ENCODE data around the gene SMCR8. TPM values are rescaled to one million over a fixed set of nuclear protein-coding genes. Genes with fewer than 3 reads are reported as not detected.

Gene SMCR8
- total and polyA plus RNA-seq, 2 of the 8 experiments (the other 6 are each of a cell fraction or from before 2014, with no cell fraction given) = 6.9 to 18.5 TPM

DNA sequence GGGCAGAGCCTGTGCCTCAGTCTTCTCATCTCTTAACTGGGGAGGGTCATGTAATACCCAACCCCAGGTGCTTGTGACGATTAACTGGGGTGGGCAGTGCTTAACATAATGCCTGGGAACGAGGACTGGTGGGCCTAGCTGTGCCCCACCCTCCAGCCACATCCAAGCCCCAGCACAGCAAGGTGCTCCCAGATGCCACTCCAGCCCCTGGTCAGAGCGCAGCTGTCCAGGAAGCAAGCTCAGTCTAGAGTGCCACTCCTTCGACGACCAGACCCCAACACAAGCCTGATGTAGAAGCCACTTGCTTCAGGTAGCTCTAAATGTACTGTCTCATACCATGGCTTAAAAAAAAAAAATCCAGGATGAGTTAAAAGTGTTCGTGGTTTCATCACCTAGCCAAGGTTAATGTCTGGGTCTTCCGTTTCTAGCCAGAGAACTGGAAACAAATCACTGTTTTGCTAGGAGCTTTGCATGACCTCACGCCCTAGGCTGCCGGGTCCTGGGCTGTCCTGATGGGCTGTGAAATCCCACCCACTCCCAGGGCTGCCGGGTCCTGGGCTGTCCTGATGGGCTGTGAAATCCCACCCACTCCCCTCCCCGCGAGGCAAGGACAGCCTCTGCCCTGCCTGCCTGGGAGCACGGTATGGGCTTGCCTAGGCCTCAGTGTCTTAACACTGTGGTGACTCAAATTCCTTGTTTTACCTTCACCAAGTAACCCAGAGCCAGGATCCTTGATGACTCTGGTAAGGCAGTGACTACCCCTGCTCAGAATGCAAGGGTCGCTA is 47.0 kb upstream of the SMCR8 start:
- Histone ChIP-seq H3K23me2 (ENCODE audit: low read depth, low read length) (no peaks in the 10 kb centered on the region; the same call in 1 of the 2 replicates), H3K27ac (ENCODE audit: low read depth, low read length) (no peak overlapping the region), H4K20me1 (replicated peaks in 1 of 2; ENCODE audit: control insufficient read depth in 1 of 2, insufficient read depth in 2 of 2, low read length in 2 of 2) (peaks cover 2 to 3% of the 10 kb centered on the region in 2 experiments), H3K9me3 (ENCODE audit: insufficient read depth in 2 of 2, low read depth in 1 of 2, low read length in 1 of 2) (no peaks in the 10 kb centered on the region), H3K36me3 (ENCODE audit: control insufficient read depth in 2 of 4, insufficient read depth in 4 of 4, low read length in 3 of 4) (peaks cover 3 to 20% (median 10%) of the 10 kb centered on the region in 4 experiments; a peak in 7 of 8 replicates), H3K27me3 (replicated peaks in 1 of 4; ENCODE audit: control insufficient read depth in 3 of 4, extremely low read depth in 1 of 4, insufficient read depth in 3 of 4, low read length in 3 of 4) (no peaks in the 10 kb centered on the region), H3K4me3 (ENCODE audit: extremely low read depth in 1 of 4, insufficient read depth in 2 of 4, low read depth in 3 of 4, low read length in 4 of 4) (no peak overlapping the region), H2AFZ (ENCODE audit: low read length) (no peak overlapping the region), H4K5ac (ENCODE audit: insufficient read length, low read depth, low read length) (no peak overlapping the region), H2BK12ac (ENCODE audit: low read depth, low read length) (0 out of 2 replicates have a peak overlapping the region, but pooled peaks have one; percentile 33), H3K4me1 (replicated peaks in 1 of 4; ENCODE audit: control insufficient read depth in 3 of 4, insufficient read depth in 4 of 4, low read length in 3 of 4) (peaks cover 0 to 10% (median 2%) of the 10 kb centered on the region in 4 experiments; a peak in 4 of 7 replicates), H4K8ac (ENCODE audit: extremely low read depth, insufficient read depth, low read length) (peak overlapping the region; percentile 9), H3K56ac (replicated peaks; ENCODE audit: insufficient read length, low read depth, low read length) (no peak overlapping the region), H3K79me1 (ENCODE audit: low read depth, low read length) (no peaks in the 10 kb centered on the region; the same call in 1 of the 2 replicates), H3K4ac (replicated peaks; ENCODE audit: insufficient read length, low read depth, low read length) (no peak overlapping the region), H3K18ac (ENCODE audit: extremely low read depth, low read length) (peak overlapping the region; percentile 15; the same call in 1 of the 2 replicates), H3K14ac (ENCODE audit: insufficient read length) (no peak overlapping the region), H2AK5ac (ENCODE audit: low read depth, low read length) (peak overlapping the region; percentile 4; the same call in 1 of the 2 replicates), H2BK120ac (replicated peaks; ENCODE audit: low read depth, low read length) (no peak overlapping the region), H2BK5ac (ENCODE audit: low read depth, low read length) (peak overlapping the region; percentile 27; the same call in 1 of the 2 replicates), H3K9ac (replicated peaks in 1 of 4; ENCODE audit: extremely low read depth in 1 of 4, low read depth in 3 of 4, low read length in 3 of 4) (0 out of 7 replicates have a peak overlapping the region, but pooled peaks of 1 of the 4 experiments have one; percentile 13), H3K23ac (ENCODE audit: insufficient read length) (no peak overlapping the region), H2BK20ac (ENCODE audit: low read length) (no peak overlapping the region), H4K91ac (replicated peaks; ENCODE audit: insufficient read length, low read length) (no peak overlapping the region), H2BK15ac (ENCODE audit: low read length) (no peak overlapping the region), H3K4me2 (ENCODE audit: insufficient read depth in 1 of 2, low read depth in 2 of 2, low read length in 2 of 2) (no peak overlapping the region; a peak in 1 of 4 replicates), H3K79me2 (ENCODE audit: control insufficient read depth in 1 of 2, insufficient read depth in 2 of 2, low read length in 2 of 2) (no peaks in the 10 kb centered on the region)
- 65% methylated on average over 13 of the region's 14 CpGs; no CpG with 5 or more reads in 1 of the 2 experiments for WGBS, 2 experiments (ENCODE audit: extremely low coverage in 1 of 2, insufficient coverage in 1 of 2, insufficient read length in 1 of 2, insufficient replicate concordance in 2 of 2, low coverage in 1 of 2, low lambda C conversion rate in 2 of 2, missing lambda C conversion rate in 1 of 2)
- FAIRE-seq (peak; percentile 48), DNase-seq (ENCODE audit: low read depth in 1 of 2, low spot score in 2 of 2) (no peak)
- ChIA-PET POLR2A (ENCODE audit: partially characterized antibody) (interaction anchor here (0.6 to 11.3 kb wide), 12 partner anchors 5 to 184 kb away, joined by 3 to 114 read pairs (median 6); partner anchors contain the start of genes FLII, MIEF2, SMCR8 and TOP3A), CTCF (ENCODE audit: partially characterized antibody) (interaction anchor here (0.8 to 3.3 kb wide), 3 partner anchors 9 to 26 kb away, joined by 3 to 17 read pairs (median 4); partner anchors contain the start of gene FLII)
- TF ChIP-seq KDM1A (IDR thresholded peaks at IDR 0.05; ENCODE audit: borderline replicate concordance, low read length) = no peak
- no peak for TF ChIP-seq CHD1 (IDR thresholded peaks at IDR 0.05; ENCODE audit: low read depth, low read length)
- no peak for TF ChIP-seq CHD2 (IDR thresholded peaks at IDR 0.05; ENCODE audit: low read length)
- no peak for TF ChIP-seq POU5F1 (IDR thresholded peaks at IDR 0.05; ENCODE audit: low read depth, low read length)
